HepG2 (cell line): ENCODE measurements around the gene MT1M. TPM values are rescaled to one million over a fixed set of nuclear protein-coding genes. Genes with fewer than 3 reads are reported as not detected.

Experiments
- ATM ChIP-seq: fragments of 450-650 bp; IDR thresholded peaks from 2 replicates; pipeline ENCODE4 v1.7.1; 2017; ENCODE audit warnings: mild to moderate bottlenecking, borderline replicate concordance
- EED ChIP-seq: sonication (generic); formaldehyde crosslinking; IDR thresholded peaks from 2 replicates; pipeline ENCODE4 v1.5.0; 2020; ENCODE audit warnings: mild to moderate bottlenecking, missing genetic modification reagents
- EP300 ChIP-seq, 3 experiments: sonication (generic) in 1 of 3; formaldehyde crosslinking in 1 of 3; IDR thresholded peaks; 2 replicates each; pipeline versions ENCODE4 v1.5.1 to v1.6.1; 2011 to 2020; ENCODE audit warnings: low read depth in 2 of 3, low read length in 2 of 3, borderline replicate concordance in 1 of 3, improper control_type of control experiment in 1 of 3, mild to moderate bottlenecking in 1 of 3, missing genetic modification reagents in 1 of 3, moderate library complexity in 1 of 3
- GLI4 ChIP-seq: sonication (generic); formaldehyde crosslinking; IDR thresholded peaks from 2 replicates; pipeline ENCODE4 v1.5.1; 2020; ENCODE audit warnings: missing genetic modification reagents, mild to moderate bottlenecking, moderate library complexity, borderline replicate concordance
- MAFF ChIP-seq: IDR thresholded peaks from 2 replicates; pipeline ENCODE4 v1.6.1; 2011; ENCODE audit warnings: low read depth, low read length, improper control_type of control experiment
- MNT ChIP-seq: fragments of 450-650 bp; IDR thresholded peaks from 2 replicates; pipeline ENCODE4 v1.6.1; 2016
- PAWR ChIP-seq: sonication (generic); formaldehyde crosslinking; IDR thresholded peaks from 2 replicates; pipeline ENCODE4 v1.4.0; 2020; ENCODE audit warnings: missing genetic modification reagents, mild to moderate bottlenecking, borderline replicate concordance
- PHF21A ChIP-seq: sonication (generic); formaldehyde crosslinking; IDR thresholded peaks from 2 replicates; pipeline ENCODE4 v1.5.0; 2020; ENCODE audit warnings: mild to moderate bottlenecking, missing genetic modification reagents
- RARA ChIP-seq: IDR thresholded peaks from 2 replicates; pipeline ENCODE4 v1.6.1; 2016; ENCODE audit warnings: missing genetic modification reagents, missing compliant biosample characterization
- RBAK ChIP-seq: sonication (generic); formaldehyde crosslinking; IDR thresholded peaks from 2 replicates; pipeline ENCODE4 v1.5.1; 2020; ENCODE audit warnings: mild to moderate bottlenecking, missing genetic modification reagents
- RBM22 ChIP-seq: fragments of 200-400 bp; formaldehyde crosslinking; optimal IDR thresholded peaks from 2 replicates; pipeline ENCODE3; 2017; ENCODE audit warnings: mild to moderate bottlenecking, low read length, moderate library complexity
- SAFB2 ChIP-seq: sonication (generic); formaldehyde crosslinking; IDR thresholded peaks from 2 replicates; pipeline ENCODE4 v1.5.1; 2020; ENCODE audit warnings: missing genetic modification reagents, low read depth, mild to moderate bottlenecking, borderline replicate concordance
- TBP ChIP-seq: sonication (generic); formaldehyde crosslinking; IDR thresholded peaks from 2 replicates; pipeline ENCODE4 v1.5.0; 2020; ENCODE audit warnings: missing genetic modification reagents
- TBX2 ChIP-seq: sonication (generic); formaldehyde crosslinking; IDR thresholded peaks from 2 replicates; pipeline ENCODE4 v1.5.0; 2020; ENCODE audit warnings: missing genetic modification reagents, mild to moderate bottlenecking, borderline replicate concordance
- ZNF12 ChIP-seq: sonication (generic); formaldehyde crosslinking; IDR thresholded peaks from 2 replicates; pipeline ENCODE4 v1.5.0; 2020; ENCODE audit warnings: missing genetic modification reagents
- ZNF260 ChIP-seq: sonication (generic); formaldehyde crosslinking; IDR thresholded peaks from 2 replicates; pipeline ENCODE4 v1.4.0; 2020; ENCODE audit warnings: missing genetic modification reagents, low read depth, mild to moderate bottlenecking, borderline replicate concordance
- polyA plus RNA-seq, 8 experiments: library from polyadenylated mRNA; depleted of rRNA in 3 of 8; stranded (reverse) in 7 of 8; unstranded in 1 of 8; fragments of >200 nt; fragmentation: Illumina TruSeq in 4 of 8; extraction: Trizol in 4 of 8; gene quantifications; 2 replicates each; pipeline versions ENCODE4 v1.2.1 to v1.2.3, GENCODE V29; 2011 to 2016; ENCODE audit warnings: low read depth in 4 of 8, missing spikeins in 1 of 8, mixed read lengths in 1 of 8; ENCODE audit not compliant: insufficient read depth in 1 of 8
- total RNA-seq, 5 experiments: library from RNA; depleted of rRNA; stranded (reverse); fragments of >200 nt; fragmentation: Illumina TruSeq; extraction: Trizol; gene quantifications; 2 replicates each; pipeline ENCODE4 v1.2.3, GENCODE V29; 2016; ENCODE audit warnings: low read depth in 1 of 5
- TF ChIP-seq, protein P1 (sequence below): IDR thresholded peaks from 2 replicates; pipeline ENCODE4 v1.6.1; 2016; ENCODE audit warnings: low read depth, missing genetic modification reagents, missing compliant biosample characterization
- TF ChIP-seq, protein P2 (sequence below): sonication (generic); formaldehyde crosslinking; IDR thresholded peaks from 2 replicates; pipeline ENCODE4 v1.4.0; 2020; ENCODE audit warnings: mild to moderate bottlenecking, low read depth, missing genetic modification reagents
- TF ChIP-seq, protein P3 (sequence below): sonication (generic); formaldehyde crosslinking; IDR thresholded peaks from 2 replicates; pipeline ENCODE4 v1.4.0; 2020; ENCODE audit warnings: missing genetic modification reagents

The MT1M gene
- total and polyA plus RNA-seq, 2 of the 13 experiments (the other 11 are each of a cell fraction or from before 2014, with no cell fraction given) = 4.6 TPM; not detected in 1

DNA sequence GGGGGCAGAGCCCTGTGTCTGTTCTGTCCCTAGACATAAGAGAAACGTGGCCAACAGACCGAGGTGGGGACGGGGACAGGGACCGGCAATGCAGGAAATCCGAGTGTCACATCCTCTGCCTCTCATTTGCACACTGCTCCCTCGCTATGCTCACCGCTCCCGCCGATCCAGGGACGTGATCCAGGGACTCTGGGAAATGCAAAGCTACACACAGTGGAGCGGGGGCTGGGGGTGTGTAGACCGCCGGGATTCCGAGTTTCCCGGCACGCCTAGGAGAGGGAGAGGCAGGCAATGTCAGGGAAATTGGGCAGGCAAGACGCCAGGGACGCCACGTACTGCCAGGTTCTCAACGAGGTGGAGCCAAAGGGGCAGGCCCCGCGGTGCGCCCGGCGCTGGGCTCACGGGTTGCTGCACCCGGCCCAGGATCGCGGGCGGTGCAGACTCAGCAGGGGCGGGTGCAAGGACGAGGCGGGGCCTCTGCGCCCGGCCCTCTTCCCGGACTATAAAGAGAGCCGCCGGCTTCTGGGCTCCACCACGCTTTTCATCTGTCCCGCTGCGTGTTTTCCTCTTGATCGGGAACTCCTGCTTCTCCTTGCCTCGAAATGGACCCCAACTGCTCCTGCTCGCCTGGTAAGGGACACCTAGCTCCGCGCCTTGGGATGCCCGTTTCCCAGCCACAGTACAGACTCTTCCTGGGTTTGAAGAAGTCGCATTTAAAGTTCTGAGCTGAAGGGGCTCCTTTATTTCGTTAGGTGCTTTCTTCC, 49.7 kb downstream of the MT1M start, which contains the start of gene MT1X (continued):
- TF ChIP-seq, protein P1, sequence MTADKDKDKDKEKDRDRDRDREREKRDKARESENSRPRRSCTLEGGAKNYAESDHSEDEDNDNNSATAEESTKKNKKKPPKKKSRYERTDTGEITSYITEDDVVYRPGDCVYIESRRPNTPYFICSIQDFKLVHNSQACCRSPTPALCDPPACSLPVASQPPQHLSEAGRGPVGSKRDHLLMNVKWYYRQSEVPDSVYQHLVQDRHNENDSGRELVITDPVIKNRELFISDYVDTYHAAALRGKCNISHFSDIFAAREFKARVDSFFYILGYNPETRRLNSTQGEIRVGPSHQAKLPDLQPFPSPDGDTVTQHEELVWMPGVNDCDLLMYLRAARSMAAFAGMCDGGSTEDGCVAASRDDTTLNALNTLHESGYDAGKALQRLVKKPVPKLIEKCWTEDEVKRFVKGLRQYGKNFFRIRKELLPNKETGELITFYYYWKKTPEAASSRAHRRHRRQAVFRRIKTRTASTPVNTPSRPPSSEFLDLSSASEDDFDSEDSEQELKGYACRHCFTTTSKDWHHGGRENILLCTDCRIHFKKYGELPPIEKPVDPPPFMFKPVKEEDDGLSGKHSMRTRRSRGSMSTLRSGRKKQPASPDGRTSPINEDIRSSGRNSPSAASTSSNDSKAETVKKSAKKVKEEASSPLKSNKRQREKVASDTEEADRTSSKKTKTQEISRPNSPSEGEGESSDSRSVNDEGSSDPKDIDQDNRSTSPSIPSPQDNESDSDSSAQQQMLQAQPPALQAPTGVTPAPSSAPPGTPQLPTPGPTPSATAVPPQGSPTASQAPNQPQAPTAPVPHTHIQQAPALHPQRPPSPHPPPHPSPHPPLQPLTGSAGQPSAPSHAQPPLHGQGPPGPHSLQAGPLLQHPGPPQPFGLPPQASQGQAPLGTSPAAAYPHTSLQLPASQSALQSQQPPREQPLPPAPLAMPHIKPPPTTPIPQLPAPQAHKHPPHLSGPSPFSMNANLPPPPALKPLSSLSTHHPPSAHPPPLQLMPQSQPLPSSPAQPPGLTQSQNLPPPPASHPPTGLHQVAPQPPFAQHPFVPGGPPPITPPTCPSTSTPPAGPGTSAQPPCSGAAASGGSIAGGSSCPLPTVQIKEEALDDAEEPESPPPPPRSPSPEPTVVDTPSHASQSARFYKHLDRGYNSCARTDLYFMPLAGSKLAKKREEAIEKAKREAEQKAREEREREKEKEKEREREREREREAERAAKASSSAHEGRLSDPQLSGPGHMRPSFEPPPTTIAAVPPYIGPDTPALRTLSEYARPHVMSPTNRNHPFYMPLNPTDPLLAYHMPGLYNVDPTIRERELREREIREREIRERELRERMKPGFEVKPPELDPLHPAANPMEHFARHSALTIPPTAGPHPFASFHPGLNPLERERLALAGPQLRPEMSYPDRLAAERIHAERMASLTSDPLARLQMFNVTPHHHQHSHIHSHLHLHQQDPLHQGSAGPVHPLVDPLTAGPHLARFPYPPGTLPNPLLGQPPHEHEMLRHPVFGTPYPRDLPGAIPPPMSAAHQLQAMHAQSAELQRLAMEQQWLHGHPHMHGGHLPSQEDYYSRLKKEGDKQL = no peak
- TF ChIP-seq EP300 (IDR thresholded peaks at IDR 0.05; ENCODE audit: low read depth in 2 of 2, low read length in 2 of 2) = peak in 1 of 2 experiments; percentile 45; a peak in 1 of 4 replicates
- TF ChIP-seq EP300 (CRISPR knock-in tag; IDR thresholded peaks at IDR 0.05; ENCODE audit: borderline replicate concordance) = no peak
- no peak for TF ChIP-seq RARA (CRISPR knock-in tag)
- TF ChIP-seq MAFF = peak; percentile 27; the same call in 1 of the 2 replicates
- peak; percentile 84 for TF ChIP-seq PHF21A (CRISPR knock-in tag)
- TF ChIP-seq, protein P2, sequence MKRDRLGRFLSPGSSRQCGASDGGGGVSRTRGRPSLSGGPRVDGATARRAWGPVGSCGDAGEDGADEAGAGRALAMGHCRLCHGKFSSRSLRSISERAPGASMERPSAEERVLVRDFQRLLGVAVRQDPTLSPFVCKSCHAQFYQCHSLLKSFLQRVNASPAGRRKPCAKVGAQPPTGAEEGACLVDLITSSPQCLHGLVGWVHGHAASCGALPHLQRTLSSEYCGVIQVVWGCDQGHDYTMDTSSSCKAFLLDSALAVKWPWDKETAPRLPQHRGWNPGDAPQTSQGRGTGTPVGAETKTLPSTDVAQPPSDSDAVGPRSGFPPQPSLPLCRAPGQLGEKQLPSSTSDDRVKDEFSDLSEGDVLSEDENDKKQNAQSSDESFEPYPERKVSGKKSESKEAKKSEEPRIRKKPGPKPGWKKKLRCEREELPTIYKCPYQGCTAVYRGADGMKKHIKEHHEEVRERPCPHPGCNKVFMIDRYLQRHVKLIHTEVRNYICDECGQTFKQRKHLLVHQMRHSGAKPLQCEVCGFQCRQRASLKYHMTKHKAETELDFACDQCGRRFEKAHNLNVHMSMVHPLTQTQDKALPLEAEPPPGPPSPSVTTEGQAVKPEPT (CRISPR knock-in tag) = 0 out of 2 replicates have a peak, but pooled peaks have one; percentile 30
- TF ChIP-seq TBP (CRISPR knock-in tag) = no peak
- no peak; the same call in 1 of the 2 replicates for TF ChIP-seq RBAK (CRISPR knock-in tag)
- TF ChIP-seq, protein P3, sequence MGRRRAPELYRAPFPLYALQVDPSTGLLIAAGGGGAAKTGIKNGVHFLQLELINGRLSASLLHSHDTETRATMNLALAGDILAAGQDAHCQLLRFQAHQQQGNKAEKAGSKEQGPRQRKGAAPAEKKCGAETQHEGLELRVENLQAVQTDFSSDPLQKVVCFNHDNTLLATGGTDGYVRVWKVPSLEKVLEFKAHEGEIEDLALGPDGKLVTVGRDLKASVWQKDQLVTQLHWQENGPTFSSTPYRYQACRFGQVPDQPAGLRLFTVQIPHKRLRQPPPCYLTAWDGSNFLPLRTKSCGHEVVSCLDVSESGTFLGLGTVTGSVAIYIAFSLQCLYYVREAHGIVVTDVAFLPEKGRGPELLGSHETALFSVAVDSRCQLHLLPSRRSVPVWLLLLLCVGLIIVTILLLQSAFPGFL (CRISPR knock-in tag) = no peak
- peak; percentile 44; the same call in 1 of the 2 replicates for TF ChIP-seq GLI4
- no peak for TF ChIP-seq ZNF260
- TF ChIP-seq ZNF12 = peak; percentile 56; the same call in 1 of the 2 replicates
- no peak for TF ChIP-seq PAWR
- TF ChIP-seq RBM22 = no peak
- peak; percentile 83; the same call in 1 of the 2 replicates for TF ChIP-seq SAFB2 (CRISPR knock-in tag)
- TF ChIP-seq TBX2 (CRISPR knock-in tag) = peak; percentile 70
- TF ChIP-seq EED (CRISPR knock-in tag) = no peak
- no peak for TF ChIP-seq ATM
- no peak for TF ChIP-seq MNT
